ENCODE measurements around the gene CIAO3.

- TF ChIP-seq POLR2A (IDR thresholded peaks at IDR 0.05; ENCODE audit: low read depth) (no peak), EP300 (IDR thresholded peaks at IDR 0.05) (no peak), CTCF (IDR thresholded peaks at IDR 0.05) (no peak), POLR2AphosphoS5 (IDR thresholded peaks at IDR 0.05) (no peak)
Observed at GRCh38 chr16:706189-707061, 34.4 kb downstream of the CIAO3 start.

Data from esophagus muscularis mucosa (tissue), 4 donors.